Lower lobe of right lung (tissue), 2 donors: Measurements from ENCODE around the gene XYLT1. TPM values are rescaled to one million over a fixed set of nuclear protein-coding genes. Genes with fewer than 3 reads are reported as not detected.

ENCODE experiments used
- ATAC-seq, 2 donors: fragments of 200-7000 bp; cut with Tn5 transposase; one replicate each; pipeline ENCODE4 v1.9.1; 2020 to 2022; ENCODE audit warnings: mild to moderate bottlenecking in 2 of 2, moderate library complexity in 2 of 2
- DNase-seq: peaks from one replicate; pipeline ENCODE4 v3.0.0-alpha.2; 2020
- H3K27ac ChIP-seq: fragments of 200-600 bp; one replicate; pipeline ENCODE4 v1.8.0; 2022
- H3K27me3 ChIP-seq: fragments of 200-600 bp; one replicate; pipeline ENCODE4 v1.8.0; 2022; ENCODE audit warnings: low read depth
- H3K36me3 ChIP-seq: fragments of 200-600 bp; one replicate; pipeline ENCODE4 v1.8.0; 2022; ENCODE audit warnings: mild to moderate bottlenecking
- H3K4me1 ChIP-seq: fragments of 200-600 bp; one replicate; pipeline ENCODE4 v1.8.0; 2022
- H3K4me3 ChIP-seq: fragments of 200-600 bp; one replicate; pipeline ENCODE4 v1.8.0; 2022; ENCODE audit warnings: mild to moderate bottlenecking
- H3K9me3 ChIP-seq: fragments of 200-600 bp; one replicate; pipeline ENCODE4 v1.8.0; 2022
- intact Hi-C: fragments of 100-400 bp; cut with DNase I; formaldehyde crosslinking; loops from one replicate; pipeline ENCODE4 v1.11.0; 2022
- total RNA-seq: library from RNA; stranded (reverse); fragmentation: NEBNext Ultra II Directional; extraction: Animal tissue kit (Norgen Biotek cat#: 25700); gene quantifications from one replicate; pipeline ENCODE4 v1.2.1, GENCODE V29; 2021
- TF ChIP-seq, protein P1 (sequence below): fragments of 200-600 bp; IDR thresholded peaks from one replicate; pipeline ENCODE4 v1.8.0; 2022; ENCODE audit warnings: antibody characterized with exemption, mild to moderate bottlenecking
- donor health status: DM: no; HTN: yes; CAD: no; lungs with severe emphysema.

Gene XYLT1
- total RNA-seq, 1 donor from 2014 or later: 9.0 TPM

DNA sequence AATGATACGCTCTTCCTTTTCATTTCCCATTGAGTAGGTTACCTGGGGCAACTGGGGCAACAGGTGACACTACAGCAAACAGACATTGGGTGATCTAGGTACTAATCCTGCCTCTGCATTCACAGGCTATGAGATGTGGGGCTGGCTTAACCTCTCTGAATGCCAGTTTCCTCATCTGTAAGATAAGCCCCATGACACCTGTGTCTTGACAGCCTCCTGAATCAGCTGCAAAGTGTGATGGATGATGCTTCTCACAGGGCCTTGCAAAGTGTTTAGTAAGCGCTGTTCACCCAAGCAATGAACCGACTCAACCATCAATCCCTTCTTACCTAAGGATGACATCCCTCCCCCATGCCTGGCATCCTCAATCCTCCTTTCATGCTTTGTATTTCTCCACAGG, 322.8 kb downstream of the XYLT1 start:
- ATAC-seq: no peak
- no peak overlapping the region for H3K4me3 ChIP-seq
- intact Hi-C loops: no loop called here

DNA sequence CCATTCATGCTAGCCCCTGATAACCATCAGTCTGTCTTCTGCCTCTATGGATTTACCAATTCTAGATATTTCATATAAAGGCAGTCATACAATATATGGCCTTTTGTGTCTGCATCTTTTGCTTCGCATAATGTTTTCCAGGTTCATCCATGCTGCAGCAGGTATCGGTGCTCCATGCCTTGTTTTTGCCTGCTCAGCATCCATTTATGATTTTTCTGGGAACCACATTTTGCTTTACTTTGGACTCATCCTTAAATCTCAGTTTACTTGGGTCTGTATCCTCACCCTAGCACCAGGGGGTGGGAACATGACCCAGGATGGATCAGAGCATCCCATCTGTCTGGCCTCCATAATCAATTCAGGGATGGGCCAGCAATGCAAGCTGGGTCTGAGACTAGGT, 325.7 kb downstream of the XYLT1 start:
- DNase-seq: no peak
- no peak for ATAC-seq
- no peaks in the 10 kb centered on the region for H3K4me1 ChIP-seq
- no peaks in the 10 kb centered on the region for H3K27me3 ChIP-seq
- TF ChIP-seq, protein P1, sequence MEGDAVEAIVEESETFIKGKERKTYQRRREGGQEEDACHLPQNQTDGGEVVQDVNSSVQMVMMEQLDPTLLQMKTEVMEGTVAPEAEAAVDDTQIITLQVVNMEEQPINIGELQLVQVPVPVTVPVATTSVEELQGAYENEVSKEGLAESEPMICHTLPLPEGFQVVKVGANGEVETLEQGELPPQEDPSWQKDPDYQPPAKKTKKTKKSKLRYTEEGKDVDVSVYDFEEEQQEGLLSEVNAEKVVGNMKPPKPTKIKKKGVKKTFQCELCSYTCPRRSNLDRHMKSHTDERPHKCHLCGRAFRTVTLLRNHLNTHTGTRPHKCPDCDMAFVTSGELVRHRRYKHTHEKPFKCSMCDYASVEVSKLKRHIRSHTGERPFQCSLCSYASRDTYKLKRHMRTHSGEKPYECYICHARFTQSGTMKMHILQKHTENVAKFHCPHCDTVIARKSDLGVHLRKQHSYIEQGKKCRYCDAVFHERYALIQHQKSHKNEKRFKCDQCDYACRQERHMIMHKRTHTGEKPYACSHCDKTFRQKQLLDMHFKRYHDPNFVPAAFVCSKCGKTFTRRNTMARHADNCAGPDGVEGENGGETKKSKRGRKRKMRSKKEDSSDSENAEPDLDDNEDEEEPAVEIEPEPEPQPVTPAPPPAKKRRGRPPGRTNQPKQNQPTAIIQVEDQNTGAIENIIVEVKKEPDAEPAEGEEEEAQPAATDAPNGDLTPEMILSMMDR: no peak
- intact Hi-C loops: no loop called here
- no peaks in the 10 kb centered on the region for H3K9me3 ChIP-seq
- H3K4me3 ChIP-seq: no peak overlapping the region
- H3K27ac ChIP-seq: no peak overlapping the region
- H3K36me3 ChIP-seq: no peaks in the 10 kb centered on the region

More for the DNA sequence above, 322.8 kb downstream of the XYLT1 start:
- TF ChIP-seq, protein P1: no peak
- no peak for DNase-seq
- Histone ChIP-seq H3K27me3 (no peaks in the 10 kb centered on the region), H3K36me3 (no peaks in the 10 kb centered on the region), H3K4me1 (no peaks in the 10 kb centered on the region), H3K27ac (no peak overlapping the region), H3K9me3 (no peaks in the 10 kb centered on the region)

DNA sequence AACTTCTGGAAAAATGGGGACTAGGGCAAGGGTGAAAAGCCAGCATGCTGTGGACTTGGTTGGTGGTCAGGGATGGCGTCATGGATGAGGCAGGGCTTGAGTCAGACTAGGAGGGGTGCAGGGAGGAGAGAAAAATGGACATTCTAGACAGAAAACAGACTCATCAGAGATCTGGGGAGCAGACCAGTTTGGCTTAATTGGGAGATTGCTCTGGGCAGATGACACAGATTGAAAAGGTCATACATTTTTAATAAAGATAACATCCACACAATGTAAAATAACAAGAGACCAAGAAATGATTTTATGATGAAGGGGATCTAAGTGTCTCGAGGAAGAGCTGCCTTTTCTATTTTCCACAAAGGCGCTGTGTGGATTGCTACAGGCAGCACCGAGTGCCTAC, 326.3 kb downstream of the XYLT1 start:
- intact Hi-C loops: no loop called here
- Histone ChIP-seq H3K36me3 (no peaks in the 10 kb centered on the region), H3K4me1 (no peaks in the 10 kb centered on the region), H3K4me3 (no peak overlapping the region), H3K9me3 (no peaks in the 10 kb centered on the region), H3K27me3 (no peaks in the 10 kb centered on the region), H3K27ac (no peak overlapping the region)
- TF ChIP-seq, protein P1: no peak
- no peak for DNase-seq
- no peak for ATAC-seq

DNA sequence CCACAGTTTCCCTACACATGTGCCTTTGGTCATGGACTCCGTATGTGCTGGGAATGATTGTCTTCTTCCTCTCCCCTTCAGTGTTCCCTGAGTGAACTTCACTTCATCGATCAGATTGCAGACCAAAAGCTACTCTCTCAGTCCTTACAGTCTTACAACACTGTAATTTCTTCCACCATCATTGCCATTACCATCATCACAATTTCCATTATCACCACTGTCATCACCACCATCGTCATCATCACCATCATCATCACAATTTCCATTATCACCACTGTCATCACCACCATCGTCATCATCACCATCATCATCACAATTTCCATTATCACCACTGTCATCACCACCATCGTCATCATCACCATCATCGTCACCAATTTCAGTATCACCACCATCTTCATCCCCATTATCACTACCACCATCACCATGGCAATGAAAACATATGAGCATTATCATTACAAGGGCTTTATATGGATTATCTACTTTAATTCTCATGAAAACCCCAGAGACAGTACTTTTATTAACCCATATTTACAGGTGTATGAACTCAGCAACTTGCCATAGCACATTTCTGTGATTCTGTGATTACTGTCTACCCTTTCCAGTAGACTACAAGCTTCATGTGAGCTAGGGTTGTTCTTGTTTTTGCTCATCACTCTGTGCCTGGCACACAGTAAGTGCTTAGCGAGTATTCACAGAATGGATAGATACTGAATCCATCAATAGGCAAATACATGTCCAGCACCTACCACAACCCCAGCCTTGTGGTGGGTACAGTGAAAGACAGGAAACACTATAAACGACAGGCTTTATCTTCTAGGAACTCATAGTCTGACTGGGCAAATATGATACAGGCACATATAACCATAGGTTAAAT, 327.0 kb downstream of the XYLT1 start:
- Histone ChIP-seq H3K27ac (no peak overlapping the region), H3K36me3 (peaks cover 2% of the 10 kb centered on the region), H3K9me3 (no peaks in the 10 kb centered on the region), H3K27me3 (no peaks in the 10 kb centered on the region), H3K4me1 (no peaks in the 10 kb centered on the region), H3K4me3 (no peak overlapping the region)
- TF ChIP-seq, protein P1: no peak
- DNase-seq: no peak
- no peak for ATAC-seq
- intact Hi-C loops: no loop called here

DNA sequence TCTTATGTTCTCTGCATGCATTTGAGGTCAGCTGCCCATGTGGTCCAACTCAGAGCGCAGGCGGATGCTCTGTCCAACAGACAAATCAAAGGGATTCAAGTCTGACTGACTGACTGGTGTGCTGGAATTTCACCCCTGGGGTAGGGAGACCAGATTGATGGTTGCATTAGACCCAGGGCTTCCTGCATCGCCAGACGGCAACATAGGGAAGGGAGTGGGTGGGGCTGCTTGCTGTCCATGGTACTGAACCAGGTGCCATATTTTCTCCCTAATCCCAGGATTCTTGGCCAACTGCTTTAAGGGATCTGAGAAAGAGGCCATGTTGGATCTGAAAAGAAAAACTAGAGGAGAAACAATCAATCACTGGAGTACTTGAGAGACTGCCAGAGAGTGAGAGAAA, 332.0 kb downstream of the XYLT1 start:
- TF ChIP-seq, protein P1: no peak
- intact Hi-C loops: no loop called here
- no peak overlapping the region for H3K27ac ChIP-seq
- DNase-seq (no peak), ATAC-seq (no peak)
- no peak overlapping the region for H3K4me3 ChIP-seq
- no peaks in the 10 kb centered on the region for H3K27me3 ChIP-seq
- H3K36me3 ChIP-seq: peaks cover 19% of the 10 kb centered on the region
- no peaks in the 10 kb centered on the region for H3K4me1 ChIP-seq
- H3K9me3 ChIP-seq: no peaks in the 10 kb centered on the region
